Measurements from ENCODE around the gene ATAD1.

GRCh38 chr10:87841186-87841585, 23.2 kb upstream of the ATAD1 start:
- TF ChIP-seq USF2 (IDR thresholded peaks at IDR 0.05; ENCODE audit: low read depth, low read length) (peak; percentile 49; the same call in 1 of the 2 replicates), CEBPB (IDR thresholded peaks at IDR 0.05; ENCODE audit: low read depth, low read length) (no peak), CTCF (conservative IDR thresholded peaks at IDR 0.05; ENCODE audit: low read depth, low read length) (no peak), POLR2A (IDR thresholded peaks at IDR 0.05; ENCODE audit: low read depth, low read length) (no peak), RFX5 (IDR thresholded peaks at IDR 0.05; ENCODE audit: low read depth, low read length) (no peak)

Data from IMR-90 (cell line).